ENCODE results near the gene INAFM2.

Gene INAFM2

DNA sequence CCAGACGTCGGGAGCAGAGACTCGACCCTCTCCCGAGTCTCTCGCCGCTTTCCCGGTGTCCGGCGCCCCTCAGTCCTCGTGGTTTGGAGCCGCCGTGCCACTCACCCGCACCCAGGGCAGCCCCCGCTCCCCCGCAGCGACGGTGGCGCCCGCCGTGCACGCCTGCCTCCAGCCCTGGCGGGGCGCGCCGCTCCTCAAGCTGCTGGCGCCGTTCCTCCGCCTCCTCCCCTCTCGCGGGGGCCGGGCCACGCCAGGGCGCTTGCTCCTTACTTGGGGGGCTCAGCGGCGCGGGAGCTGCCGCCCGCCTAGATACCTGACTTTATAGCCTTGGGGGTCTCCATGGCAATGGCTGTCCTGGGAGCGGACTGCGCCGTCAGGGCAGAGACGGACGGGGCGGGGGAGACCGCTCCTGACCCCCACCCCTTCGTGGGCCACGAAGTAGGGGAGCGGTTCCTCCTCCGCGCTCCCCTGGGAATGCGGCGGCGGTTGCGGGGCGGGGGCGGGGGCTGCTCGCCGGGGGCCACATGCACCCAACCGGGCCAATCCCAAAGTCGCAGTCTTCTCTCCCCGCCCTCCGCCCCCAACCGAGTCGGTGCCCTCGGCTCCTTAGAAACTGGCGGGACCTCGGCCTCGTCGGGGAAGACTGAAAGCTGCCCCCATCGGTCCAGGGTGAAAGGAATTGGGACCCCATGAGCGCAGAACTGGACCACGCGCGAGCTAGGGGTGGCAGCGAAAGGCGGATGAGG lies 40.5 kb upstream of the INAFM2 start, which contains the start of gene ANKRD63:
Gene ANKRD63 (minus strand): TSS at position 196 of the 746 bp plus-strand sequence. CDS start 478 bp downstream, outside the sequence.
- H3K4me3 ChIP-seq (ENCODE audit: control insufficient read depth, low read depth, low read length), result no peak within 1 kb of the TSS
- TF ChIP-seq, protein P1, sequence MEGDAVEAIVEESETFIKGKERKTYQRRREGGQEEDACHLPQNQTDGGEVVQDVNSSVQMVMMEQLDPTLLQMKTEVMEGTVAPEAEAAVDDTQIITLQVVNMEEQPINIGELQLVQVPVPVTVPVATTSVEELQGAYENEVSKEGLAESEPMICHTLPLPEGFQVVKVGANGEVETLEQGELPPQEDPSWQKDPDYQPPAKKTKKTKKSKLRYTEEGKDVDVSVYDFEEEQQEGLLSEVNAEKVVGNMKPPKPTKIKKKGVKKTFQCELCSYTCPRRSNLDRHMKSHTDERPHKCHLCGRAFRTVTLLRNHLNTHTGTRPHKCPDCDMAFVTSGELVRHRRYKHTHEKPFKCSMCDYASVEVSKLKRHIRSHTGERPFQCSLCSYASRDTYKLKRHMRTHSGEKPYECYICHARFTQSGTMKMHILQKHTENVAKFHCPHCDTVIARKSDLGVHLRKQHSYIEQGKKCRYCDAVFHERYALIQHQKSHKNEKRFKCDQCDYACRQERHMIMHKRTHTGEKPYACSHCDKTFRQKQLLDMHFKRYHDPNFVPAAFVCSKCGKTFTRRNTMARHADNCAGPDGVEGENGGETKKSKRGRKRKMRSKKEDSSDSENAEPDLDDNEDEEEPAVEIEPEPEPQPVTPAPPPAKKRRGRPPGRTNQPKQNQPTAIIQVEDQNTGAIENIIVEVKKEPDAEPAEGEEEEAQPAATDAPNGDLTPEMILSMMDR (conservative IDR thresholded peaks at IDR 0.05; ENCODE audit: control insufficient read depth, insufficient read depth, low read depth, low read length), result no peak
- DNase-seq (ENCODE audit: low read depth), result no peak

DNA sequence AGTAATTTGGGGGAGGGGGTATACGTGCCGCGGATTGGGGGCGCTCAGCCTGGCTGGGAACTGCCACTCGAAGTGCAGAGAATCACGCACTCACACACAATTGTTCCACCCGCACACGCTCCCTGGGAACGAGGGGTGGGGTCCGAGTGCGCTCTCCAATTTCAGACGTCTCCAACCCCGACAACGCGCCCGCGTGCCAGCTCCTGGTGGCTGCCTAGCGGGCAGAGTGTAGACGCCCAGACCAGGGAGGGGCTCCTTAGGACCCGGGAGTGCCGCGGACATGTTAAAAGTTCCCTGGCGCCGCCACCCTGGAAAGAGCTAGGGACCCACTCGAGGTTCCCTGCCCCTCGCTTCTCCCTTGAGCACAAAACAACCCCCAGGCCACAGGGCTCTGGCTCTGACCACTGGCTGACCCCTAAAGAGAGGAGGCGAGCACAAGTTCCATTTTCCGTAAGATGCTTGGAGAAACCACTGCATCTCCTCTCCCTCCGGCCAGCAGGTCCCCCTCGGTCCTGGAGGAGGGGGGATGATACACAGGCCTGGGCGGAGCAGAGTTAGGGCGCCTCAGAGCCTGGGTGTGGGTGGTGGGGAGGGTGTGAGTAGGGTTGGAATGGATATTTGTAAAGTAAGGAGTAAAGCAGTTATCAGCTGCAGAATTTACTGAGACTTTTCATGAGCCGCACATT lies 39.7 kb upstream of the INAFM2 start:
- TF ChIP-seq, protein P1 (conservative IDR thresholded peaks at IDR 0.05; ENCODE audit: control insufficient read depth, insufficient read depth, low read depth, low read length), result no peak
- DNase-seq (ENCODE audit: low read depth), result no peak
- no peak overlapping the region for H3K4me3 ChIP-seq (ENCODE audit: control insufficient read depth, low read depth, low read length)

DNA sequence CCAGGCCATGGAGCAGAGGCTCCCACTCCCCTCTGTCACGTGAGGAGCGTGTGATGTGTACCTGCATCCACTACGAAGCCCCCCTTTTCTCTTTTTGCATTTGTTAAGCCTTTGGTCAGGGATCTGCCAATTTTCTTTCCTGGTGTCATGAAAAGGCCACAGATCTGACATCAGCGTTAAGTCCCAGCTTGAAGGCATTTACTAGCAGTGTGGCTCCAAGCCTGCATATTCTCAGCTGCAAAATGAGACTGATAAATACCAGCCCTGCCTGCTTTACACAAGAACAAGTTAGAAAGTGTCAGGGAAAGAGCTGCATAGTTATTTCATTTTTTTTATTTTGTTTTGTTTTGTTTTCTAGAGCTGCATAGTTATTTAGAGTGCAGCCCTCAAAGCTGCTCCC lies 38.3 kb upstream of the INAFM2 start:
- no peak overlapping the region for H3K4me3 ChIP-seq (ENCODE audit: control insufficient read depth, low read depth, low read length)
- TF ChIP-seq, protein P1 (conservative IDR thresholded peaks at IDR 0.05; ENCODE audit: control insufficient read depth, insufficient read depth, low read depth, low read length), result no peak
- DNase-seq (ENCODE audit: low read depth), result no peak

DNA sequence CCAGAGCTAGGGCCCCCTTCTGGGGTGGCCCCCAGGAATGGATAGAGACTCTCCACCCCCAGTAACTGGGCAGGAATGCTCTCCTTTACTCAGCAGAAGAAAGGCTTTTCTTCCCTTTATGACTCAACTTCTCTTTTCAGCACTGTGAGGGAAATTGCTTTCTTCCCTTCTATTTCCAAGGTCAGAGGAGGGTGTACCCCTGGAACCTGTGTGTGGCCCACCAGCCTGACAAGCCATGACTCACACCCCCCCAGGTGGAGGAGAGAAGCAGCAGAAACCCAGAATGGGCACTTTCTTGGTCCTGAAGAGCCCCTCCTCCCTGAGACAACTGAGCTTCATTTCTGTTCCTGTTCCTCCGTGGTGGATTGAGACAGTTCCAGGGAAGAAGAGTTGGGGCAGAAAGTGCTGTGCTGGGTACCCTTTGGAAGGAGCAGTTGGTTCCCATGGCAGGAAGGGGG lies 37.9 kb upstream of the INAFM2 start:
- TF ChIP-seq, protein P1 (conservative IDR thresholded peaks at IDR 0.05; ENCODE audit: control insufficient read depth, insufficient read depth, low read depth, low read length), result no peak
- H3K4me3 ChIP-seq (ENCODE audit: control insufficient read depth, low read depth, low read length), result no peak overlapping the region
- DNase-seq (ENCODE audit: low read depth), result no peak

DNA sequence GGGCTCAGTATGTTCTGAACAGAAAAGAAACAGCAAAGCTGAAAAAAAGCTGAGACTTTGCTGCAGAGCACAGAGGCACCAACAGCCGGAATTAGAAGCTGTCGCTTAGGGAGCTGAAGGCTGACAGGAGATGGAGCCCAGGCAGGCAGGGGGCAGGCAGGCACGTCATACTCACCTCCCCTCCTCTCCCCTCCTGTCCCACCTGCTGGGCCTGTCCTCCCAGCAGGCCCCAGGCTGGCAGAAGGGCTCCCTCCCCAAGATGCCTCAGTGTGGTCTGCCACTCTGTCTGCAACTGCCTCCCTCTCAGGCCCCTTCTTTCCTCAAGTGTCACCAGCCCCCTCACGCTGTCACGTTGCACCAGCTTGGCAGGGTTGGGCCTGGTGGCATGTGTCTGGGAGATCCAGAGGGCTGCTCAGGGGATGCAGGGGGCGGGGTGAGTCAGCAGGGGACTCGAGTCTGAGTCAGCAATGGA lies 37.4 kb upstream of the INAFM2 start:
- TF ChIP-seq, protein P1 (conservative IDR thresholded peaks at IDR 0.05; ENCODE audit: control insufficient read depth, insufficient read depth, low read depth, low read length), result no peak
- no peak overlapping the region for H3K4me3 ChIP-seq (ENCODE audit: control insufficient read depth, low read depth, low read length)
- DNase-seq (ENCODE audit: low read depth), result no peak

DNA sequence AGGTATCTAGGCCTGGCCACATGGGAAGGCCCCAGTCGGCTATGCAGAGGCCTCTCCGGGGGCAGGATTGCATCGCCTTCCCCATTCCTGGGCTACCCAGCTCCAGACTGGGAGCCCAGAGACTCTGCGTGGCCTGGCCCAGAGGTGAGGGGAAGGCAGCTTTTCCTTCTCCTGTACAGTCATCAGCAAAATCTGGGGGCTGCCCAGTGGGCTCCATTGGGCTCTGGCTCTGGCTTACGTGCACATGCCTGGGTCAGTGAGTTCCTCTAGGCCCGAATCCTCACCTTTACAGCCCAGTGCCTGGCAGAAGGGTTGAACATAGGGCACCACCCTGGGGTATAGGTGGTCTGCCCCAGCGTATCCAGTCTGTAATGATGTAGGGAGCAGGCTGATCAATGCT lies 36.7 kb upstream of the INAFM2 start:
- no peak overlapping the region for H3K4me3 ChIP-seq (ENCODE audit: control insufficient read depth, low read depth, low read length)
- no peak for DNase-seq (ENCODE audit: low read depth)
- TF ChIP-seq, protein P1 (conservative IDR thresholded peaks at IDR 0.05; ENCODE audit: control insufficient read depth, insufficient read depth, low read depth, low read length), result no peak
